ENCODE results near the gene OPN5. TPM values are rescaled to one million over a fixed set of nuclear protein-coding genes. Genes with fewer than 3 reads are reported as not detected.

Gene OPN5
- total RNA-seq, result not detected in 2 replicates
- not detected in 2 replicates for polyA plus RNA-seq

- Histone ChIP-seq H3K4me2 (no peak within 1 kb of the TSS), H3K4me3 (no peak within 1 kb of the TSS), H3K9me2 (replicated peaks; ENCODE audit: insufficient read depth) (no peaks in the 10 kb centered on the region), H3K27me3 (no peaks in the 10 kb centered on the region), H3K36me3 (replicated peaks; ENCODE audit: insufficient read depth, low read depth) (no peaks in the 10 kb centered on the region), H3K4me1 (ENCODE audit: insufficient read depth) (peaks cover 3% of the 10 kb centered on the region), H3K9me3 (ENCODE audit: low read depth) (no peaks in the 10 kb centered on the region), H3K27ac (no peak within 1 kb of the TSS), H2AFZ (peak within 1 kb of the TSS; percentile 11), H4K20me1 (ENCODE audit: insufficient read depth, poor library complexity, severe bottlenecking) (no peaks in the 10 kb centered on the region), H3K79me2 (no peaks in the 10 kb centered on the region)
- no peak for DNase-seq (ENCODE audit: low spot score)
- WGBS (ENCODE audit: low lambda C conversion rate, missing lambda C conversion rate), result 89% methylated on average over 8 of the region's 8 CpGs
- TF ChIP-seq EZH2 (IDR thresholded peaks at IDR 0.05; ENCODE audit: borderline replicate concordance) (no peak), CTCF (IDR thresholded peaks at IDR 0.05; ENCODE audit: poor library complexity) (no peak)
Observed at GRCh38 chr6:47781732-47782131, at the start of gene OPN5. Gene OPN5 (plus strand): TSS chr6:47782032. CDS start chr6:47782067, 35 bp downstream.

- H3K27me3 ChIP-seq, result no peaks in the 10 kb centered on the region
- no peaks in the 10 kb centered on the region for H3K9me2 ChIP-seq (replicated peaks; ENCODE audit: insufficient read depth)
- no peaks in the 10 kb centered on the region for H3K36me3 ChIP-seq (replicated peaks; ENCODE audit: insufficient read depth, low read depth)
- no peak overlapping the region for H3K27ac ChIP-seq
- no peaks in the 10 kb centered on the region for H4K20me1 ChIP-seq (ENCODE audit: insufficient read depth, poor library complexity, severe bottlenecking)
- no peak overlapping the region for H3K4me2 ChIP-seq
- peak; percentile 39 for DNase-seq (ENCODE audit: low spot score)
- H2AFZ ChIP-seq, result no peak overlapping the region
- no peaks in the 10 kb centered on the region for H3K9me3 ChIP-seq (ENCODE audit: low read depth)
- no peaks in the 10 kb centered on the region for H3K79me2 ChIP-seq
- TF ChIP-seq EZH2 (IDR thresholded peaks at IDR 0.05; ENCODE audit: borderline replicate concordance), result no peak
- peak; percentile 49 for TF ChIP-seq CTCF (IDR thresholded peaks at IDR 0.05; ENCODE audit: poor library complexity)
- TF ChIP-seq EZH2phosphoT487 (IDR thresholded peaks at IDR 0.05; ENCODE audit: low read depth, severe bottlenecking, unreplicated experiment), result no peak
- H3K4me1 ChIP-seq (ENCODE audit: insufficient read depth), result no peaks in the 10 kb centered on the region
- WGBS (ENCODE audit: low lambda C conversion rate, missing lambda C conversion rate), result 33% methylated on average over 2 of the region's 2 CpGs
- no peak overlapping the region for H3K4me3 ChIP-seq
Observed at GRCh38 chr6:47733879-47734558, 47.8 kb upstream of the OPN5 start.

- Histone ChIP-seq H3K27me3 (no peaks in the 10 kb centered on the region), H2AFZ (no peak overlapping the region), H3K36me3 (replicated peaks; ENCODE audit: insufficient read depth, low read depth) (no peaks in the 10 kb centered on the region), H3K9me3 (ENCODE audit: low read depth) (no peaks in the 10 kb centered on the region), H3K4me2 (no peak overlapping the region), H3K27ac (no peak overlapping the region), H3K79me2 (no peaks in the 10 kb centered on the region), H3K4me1 (ENCODE audit: insufficient read depth) (no peaks in the 10 kb centered on the region), H3K9me2 (replicated peaks; ENCODE audit: insufficient read depth) (no peaks in the 10 kb centered on the region), H4K20me1 (ENCODE audit: insufficient read depth, poor library complexity, severe bottlenecking) (no peaks in the 10 kb centered on the region), H3K4me3 (no peak overlapping the region)
- no peak for DNase-seq (ENCODE audit: low spot score)
- TF ChIP-seq EZH2 (IDR thresholded peaks at IDR 0.05; ENCODE audit: borderline replicate concordance), result no peak
- TF ChIP-seq CTCF (IDR thresholded peaks at IDR 0.05; ENCODE audit: poor library complexity), result no peak
- no peak for TF ChIP-seq EZH2phosphoT487 (IDR thresholded peaks at IDR 0.05; ENCODE audit: low read depth, severe bottlenecking, unreplicated experiment)
- WGBS (ENCODE audit: low lambda C conversion rate, missing lambda C conversion rate), result 53% methylated on average over 4 of the region's 4 CpGs
Observed at GRCh38 chr6:47734831-47735481, 46.9 kb upstream of the OPN5 start.
